GM21360 (cell line): ENCODE measurements around the gene FILIP1.

Experiments
- ATAC-seq: cut with Tn5 transposase; IDR thresholded peaks from one replicate; pipeline ENCODE4 v1.9.1; 2021; ENCODE audit warnings: mild to moderate bottlenecking, moderate library complexity; ENCODE audit not compliant: unreplicated experiment

Gene FILIP1

GRCh38 chr6:75386050-75386770 lies 107.4 kb downstream of the FILIP1 start:
- ATAC-seq = no peak

DNA sequence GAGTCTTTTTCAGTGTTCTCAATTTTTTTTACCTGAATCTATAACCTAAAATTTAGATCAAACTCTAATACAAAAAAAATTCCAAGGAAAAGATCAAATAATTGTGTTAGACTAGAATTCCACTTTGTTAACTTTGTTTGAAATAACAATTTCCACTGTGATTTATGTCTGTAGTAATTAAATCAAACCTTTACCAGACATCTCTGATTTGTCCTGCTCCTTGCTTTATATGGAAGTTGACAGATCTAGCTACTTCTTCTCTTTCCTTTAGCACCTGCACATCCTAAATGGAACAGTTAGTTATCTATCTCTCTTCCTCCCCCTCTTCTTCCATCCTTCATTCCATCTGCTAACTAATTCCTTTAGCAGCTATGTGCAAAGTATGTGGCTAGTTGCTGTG lies 109.5 kb downstream of the FILIP1 start:
- ATAC-seq = no peak

- ATAC-seq = no peak
These were observed 111.0 kb downstream of the FILIP1 start for GRCh38 chr6:75382634-75382900.

DNA sequence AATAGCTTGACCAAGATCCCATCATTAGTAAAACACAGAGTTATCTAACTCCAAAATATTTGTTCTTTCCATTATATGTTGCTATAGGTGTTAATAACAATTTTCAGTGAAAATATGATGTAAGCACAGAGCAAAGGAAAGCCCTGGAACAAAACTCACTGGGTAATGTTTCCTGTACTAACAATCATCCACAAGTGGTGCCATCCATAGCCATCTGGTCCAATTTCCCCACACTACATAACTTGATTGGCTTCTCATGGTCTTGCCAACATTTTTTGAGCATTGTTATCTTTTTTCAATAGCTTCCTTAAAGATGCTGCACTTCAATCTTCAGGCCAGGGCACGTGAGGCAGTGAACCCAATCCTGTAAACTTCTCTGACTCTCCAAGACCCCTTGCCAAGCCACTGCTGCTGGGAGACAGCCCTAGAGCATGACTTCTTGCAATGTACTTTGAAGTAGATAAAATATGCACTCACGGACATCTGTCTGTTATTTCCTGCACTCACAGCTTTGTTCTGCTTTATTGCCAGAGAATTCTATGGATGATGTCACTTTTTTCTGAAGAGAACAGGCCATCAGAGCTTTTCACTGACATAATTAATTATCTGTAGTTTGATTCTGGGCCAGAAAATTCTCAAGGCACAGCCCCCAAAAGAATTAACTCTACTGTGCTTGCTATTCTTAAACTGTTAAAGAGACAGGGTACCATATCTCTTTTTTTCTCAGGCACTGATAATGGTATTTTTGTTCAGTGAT lies 111.5 kb downstream of the FILIP1 start:
- no peak for ATAC-seq

GRCh38 chr6:75379536-75379935 lies 114.1 kb downstream of the FILIP1 start:
- ATAC-seq = no peak

- ATAC-seq = no peak
These were observed 115.5 kb downstream of the FILIP1 start for GRCh38 chr6:75378101-75378500.

DNA sequence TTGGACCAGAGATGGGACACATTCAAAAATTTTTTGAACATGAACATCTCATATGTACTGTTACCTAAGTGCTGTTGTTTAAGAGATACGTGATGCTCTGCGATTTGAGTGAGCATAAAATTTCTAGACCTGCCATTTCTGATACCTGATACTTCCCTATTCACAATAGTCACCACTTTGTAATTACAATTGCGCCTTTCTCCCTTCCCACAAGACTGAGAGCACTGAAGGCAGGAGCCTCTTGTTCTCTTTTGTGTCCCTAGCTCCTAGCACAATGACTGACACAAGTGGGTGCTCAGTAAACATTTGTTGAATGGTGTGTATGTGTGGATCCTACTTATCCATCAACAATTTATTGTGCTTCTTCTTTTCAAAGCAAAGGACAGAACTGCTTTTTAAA lies 116.2 kb downstream of the FILIP1 start:
- no peak for ATAC-seq

- no peak for ATAC-seq
These were observed 117.1 kb downstream of the FILIP1 start for GRCh38 chr6:75376347-75377024.

DNA sequence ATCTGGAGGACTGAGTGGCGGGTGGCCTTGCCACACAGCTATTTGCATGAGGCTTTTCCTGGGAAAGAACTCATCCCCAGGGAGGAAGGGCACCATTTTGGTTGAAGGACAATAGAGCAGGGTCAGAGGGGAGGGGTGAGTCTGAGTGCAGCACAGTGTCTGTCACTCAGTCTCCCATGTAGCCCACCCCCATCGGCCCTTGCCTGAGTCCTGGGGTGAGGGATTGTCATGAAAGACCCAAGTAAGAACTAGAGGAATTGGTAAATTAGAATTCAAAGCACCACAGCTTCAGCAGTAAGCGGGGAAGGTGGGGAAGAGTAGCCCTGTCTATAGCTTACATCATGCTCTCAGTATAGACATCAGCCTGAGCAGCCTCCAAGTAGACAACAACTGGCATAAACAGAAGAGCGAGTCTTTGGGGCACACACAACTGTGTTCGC lies 118.6 kb downstream of the FILIP1 start:
- ATAC-seq = no peak

DNA sequence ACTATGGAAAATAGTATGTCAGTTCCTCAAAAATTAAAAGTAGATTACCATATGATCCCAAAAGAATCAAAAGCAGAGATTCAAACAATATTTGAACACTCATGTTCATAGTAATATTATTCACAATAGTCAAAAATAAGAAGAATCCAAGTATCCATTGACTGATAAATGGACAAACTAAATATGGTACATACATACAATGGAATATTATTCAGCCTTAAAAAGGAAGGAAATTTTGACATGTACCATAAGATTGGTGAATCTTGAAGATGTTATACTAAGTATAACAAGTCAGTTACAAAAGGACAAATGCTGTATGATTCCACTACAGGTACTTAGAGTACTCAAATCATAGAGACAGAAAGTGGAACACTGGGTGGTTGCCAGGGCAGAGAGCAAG lies 120.7 kb downstream of the FILIP1 start:
- no peak for ATAC-seq

GRCh38 chr6:75370011-75370410 lies 123.6 kb downstream of the FILIP1 start:
- ATAC-seq = no peak

GRCh38 chr6:75368864-75369402 lies 124.7 kb downstream of the FILIP1 start:
- no peak for ATAC-seq

DNA sequence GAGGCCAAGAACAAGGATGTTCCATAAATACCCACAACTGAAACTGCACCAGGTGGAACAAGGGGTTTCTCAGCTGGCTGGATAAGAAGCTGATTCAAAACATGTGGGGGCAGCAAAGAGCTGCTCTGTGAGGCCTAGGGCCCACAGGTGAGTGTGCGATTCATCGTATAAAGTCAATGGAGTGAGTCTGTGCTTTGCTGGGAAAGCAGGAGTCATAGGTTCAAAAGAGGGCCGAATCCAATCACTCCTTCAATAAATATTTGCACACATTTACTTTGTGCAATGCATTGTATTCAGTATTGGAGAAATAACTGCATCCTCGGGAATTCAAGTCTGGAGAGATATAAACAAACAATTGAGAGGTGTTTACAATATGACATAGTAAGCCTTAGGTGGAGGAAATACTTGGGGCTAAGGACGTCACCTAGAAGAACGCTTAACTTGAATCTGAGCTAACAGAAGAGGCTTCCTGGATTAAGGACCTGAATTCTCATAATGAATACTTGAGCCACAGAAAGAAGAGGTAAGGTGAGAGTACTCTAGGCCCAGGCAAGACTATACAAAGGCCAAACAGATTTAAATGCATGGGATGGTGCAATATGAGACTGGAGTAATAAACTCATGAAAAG lies 125.3 kb downstream of the FILIP1 start:
- no peak for ATAC-seq

GRCh38 chr6:75363304-75363703 lies 130.3 kb downstream of the FILIP1 start:
- no peak for ATAC-seq

DNA sequence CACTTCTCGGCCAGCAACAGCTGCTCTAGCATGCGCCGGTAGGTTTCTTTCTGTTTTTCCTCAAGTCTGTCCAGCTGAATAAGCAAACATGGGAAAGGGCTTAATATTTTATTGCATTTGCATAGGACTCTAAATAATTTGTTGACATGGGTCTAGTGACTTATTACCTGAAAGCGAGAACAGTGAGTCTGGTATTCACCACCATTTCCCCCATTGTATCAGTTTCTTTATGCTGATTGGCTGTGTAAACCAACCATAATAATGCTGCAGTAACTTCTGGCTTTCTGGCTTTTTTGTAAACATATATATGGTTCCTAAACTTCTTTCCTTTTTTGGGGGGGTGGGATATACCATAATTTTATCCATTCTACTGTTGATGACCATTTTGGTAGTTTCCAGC lies 140.0 kb downstream of the FILIP1 start:
- no peak for ATAC-seq

- ATAC-seq = no peak
These were observed 142.0 kb downstream of the FILIP1 start for GRCh38 chr6:75351570-75351969.

DNA sequence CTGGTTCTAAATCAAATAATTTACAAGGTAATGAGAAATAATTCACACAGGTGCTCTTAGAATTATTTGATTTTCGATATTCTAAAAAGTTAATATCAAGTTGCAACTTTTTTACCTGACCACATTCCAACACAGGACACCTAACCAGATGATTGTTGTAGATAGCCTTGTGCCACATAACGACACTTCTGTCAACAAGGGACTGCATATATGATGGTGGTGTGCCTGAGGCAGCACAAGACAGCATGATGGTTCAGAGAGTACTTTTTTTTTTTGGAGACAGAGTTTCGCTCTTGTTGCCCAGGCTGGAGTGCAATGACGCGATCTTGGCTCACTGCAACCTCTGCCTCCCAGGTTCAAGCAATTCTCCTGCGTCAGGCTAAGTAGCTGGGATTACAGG lies 142.8 kb downstream of the FILIP1 start:
- no peak for ATAC-seq

GRCh38 chr6:75350156-75350555 lies 143.4 kb downstream of the FILIP1 start:
- no peak for ATAC-seq

- ATAC-seq = no peak
These were observed 144.2 kb downstream of the FILIP1 start for GRCh38 chr6:75349262-75349984.

GRCh38 chr6:75348882-75349261 lies 144.7 kb downstream of the FILIP1 start:
- no peak for ATAC-seq
